ENCODE measurements around the gene PIERCE2. TPM values are rescaled to one million over a fixed set of nuclear protein-coding genes. Genes with fewer than 3 reads are reported as not detected.

The PIERCE2 gene
- polyA plus RNA-seq, 2 of the 4 experiments (the other 2 are of a cell fraction) = 4.3 to 13.4 TPM

GRCh38 chr15:55362641-55363040 lies 45.7 kb upstream of the PIERCE2 start:
- no peaks in the 10 kb centered on the region for H3K9me3 ChIP-seq
- CTCF ChIA-PET = interaction anchor here (0.8 to 1.0 kb wide), 2 partner anchors 32 to 73 kb away, joined by 3 read pairs; no protein-coding TSS in a partner anchor
- FAIRE-seq (no peak), ATAC-seq (no peak), DNase-seq (ENCODE audit: low read depth in 1 of 2, low spot score in 1 of 2) (no peak)
- 98% methylated on average over 2 of the region's 2 CpGs for WGBS (ENCODE audit: missing lambda C conversion rate)
- no peak overlapping the region for H3K4me2 ChIP-seq
- no peak overlapping the region for H3K4me3 ChIP-seq
- H3K27ac ChIP-seq = no peak overlapping the region
- POLR2A ChIA-PET = interaction anchor here (0.6 kb wide), 1 partner anchor 23 kb away, joined by 3 read pairs; no protein-coding TSS in a partner anchor
- TF ChIP-seq MAX (IDR thresholded peaks at IDR 0.05) = no peak
- no peak for TF ChIP-seq HEYL (CRISPR knock-in tag; IDR thresholded peaks at IDR 0.05)
- no peak for TF ChIP-seq CHD4 (IDR thresholded peaks at IDR 0.05; ENCODE audit: borderline replicate concordance)
- no peak for TF ChIP-seq ZC3H11A (IDR thresholded peaks at IDR 0.05)
- no peak for TF ChIP-seq ZSCAN20 (CRISPR knock-in tag; IDR thresholded peaks at IDR 0.05)
- TF ChIP-seq CBX2 (IDR thresholded peaks at IDR 0.05; ENCODE audit: borderline replicate concordance, low read depth) = no peak
- no peak for TF ChIP-seq ATOH8 (CRISPR knock-in tag; IDR thresholded peaks at IDR 0.05; ENCODE audit: low read depth)
- TF ChIP-seq PBX3 (IDR thresholded peaks at IDR 0.05) = no peak
- no peak for TF ChIP-seq NPAS2 (CRISPR knock-in tag; IDR thresholded peaks at IDR 0.05; ENCODE audit: borderline replicate concordance)
- TF ChIP-seq CEBPB (IDR thresholded peaks at IDR 0.05) = no peak
- no peak for TF ChIP-seq ZNF302 (CRISPR knock-in tag; IDR thresholded peaks at IDR 0.05)
- TF ChIP-seq FOSL2 (IDR thresholded peaks at IDR 0.05) = no peak
- TF ChIP-seq FOSL2 (CRISPR knock-in tag; IDR thresholded peaks at IDR 0.05) = no peak
- TF ChIP-seq EHMT2 (IDR thresholded peaks at IDR 0.05; ENCODE audit: low read depth) = no peak
- TF ChIP-seq USF2 (IDR thresholded peaks at IDR 0.05) = no peak
- no peak for TF ChIP-seq SMC3 (IDR thresholded peaks at IDR 0.05)
- TF ChIP-seq TP53 (CRISPR knock-in tag; IDR thresholded peaks at IDR 0.05) = no peak
- peaks cover 11% of the 10 kb centered on the region; the same call in 2 of the 3 replicates for H3K4me1 ChIP-seq

- POLR2A ChIA-PET = interaction anchor here (1.1 kb wide), 1 partner anchor 73 kb away, joined by 3 read pairs; no protein-coding TSS in a partner anchor
- TF ChIP-seq CHD2 (IDR thresholded peaks at IDR 0.05; ENCODE audit: low read length, partially characterized antibody) (no peak), E2F6 (IDR thresholded peaks at IDR 0.05; ENCODE audit: borderline replicate concordance, low read depth) (no peak), TP53 (CRISPR knock-in tag; IDR thresholded peaks at IDR 0.05) (no peak), EP300 (IDR thresholded peaks at IDR 0.05) (no peak), GATA3 (IDR thresholded peaks at IDR 0.05; ENCODE audit: borderline replicate concordance) (no peak), SMC3 (IDR thresholded peaks at IDR 0.05) (no peak), CEBPB (IDR thresholded peaks at IDR 0.05) (no peak), KDM1A (IDR thresholded peaks at IDR 0.05; ENCODE audit: low read depth) (no peak), REST (IDR thresholded peaks at IDR 0.05) (no peak), ZNF302 (CRISPR knock-in tag; IDR thresholded peaks at IDR 0.05) (no peak), RAD21 (conservative IDR thresholded peaks at IDR 0.05 in 1 of 2, IDR thresholded peaks at IDR 0.05 in 1 of 2) (no peak), USF2 (IDR thresholded peaks at IDR 0.05) (no peak), CHD4 (IDR thresholded peaks at IDR 0.05; ENCODE audit: borderline replicate concordance) (no peak)
- no peak overlapping the region for H3K27ac ChIP-seq
- H3K4me3 ChIP-seq = no peak overlapping the region
- DNase-seq (ENCODE audit: low read depth in 1 of 2, low spot score in 1 of 2) (no peak), ATAC-seq (no peak), FAIRE-seq (peak; percentile 18)
- no peak overlapping the region for H3K4me2 ChIP-seq
- H3K4me1 ChIP-seq = peaks cover 4% of the 10 kb centered on the region; the same call in 1 of the 3 replicates
- no peaks in the 10 kb centered on the region for H3K9me3 ChIP-seq
- 85% methylated on average over 1 of the region's 1 CpG for WGBS (ENCODE audit: missing lambda C conversion rate)
- CTCF ChIA-PET = interaction anchor here (1.9 kb wide), 1 partner anchor 8 kb away, joined by 5 read pairs; no protein-coding TSS in a partner anchor
These were observed 41.3 kb upstream of the PIERCE2 start for GRCh38 chr15:55366981-55367380.

Data from A549 (cell line).